Activated CD8-positive, alpha-beta T cell treated with anti-CD3 and anti-CD28 coated beads for 36 hours (primary cell): Measurements from ENCODE around the gene SH3GL1. TPM values are rescaled to one million over a fixed set of nuclear protein-coding genes. Genes with fewer than 3 reads are reported as not detected.

ENCODE experiments used
- ATAC-seq: fragments of 200-7000 bp; cut with Tn5 transposase; one replicate; pipeline ENCODE4 v1.10.0; 2021; ENCODE audit warnings: mild to moderate bottlenecking, moderate library complexity
- CTCF ChIA-PET: fragments of 350-600 bp; sonication (Branson Sonifier 250); formaldehyde crosslinking; loops from one replicate; lab custom pipeline; 2021; ENCODE audit warnings: antibody characterized with exemption; lab: Charles Lee
- POLR2A ChIA-PET: fragments of 350-600 bp; sonication (Branson Sonifier 250); formaldehyde crosslinking; loops from one replicate; lab custom pipeline; 2021; ENCODE audit warnings: antibody characterized with exemption; lab: Charles Lee
- DNase-seq: peaks from one replicate; pipeline ENCODE4 v3.0.0-alpha.2; 2020
- H3K27ac Mint-ChIP-seq: one replicate; pipeline ENCODE4 v1.8.0; 2021; ENCODE audit warnings: mild to moderate bottlenecking, mixed read lengths
- H3K27me3 Mint-ChIP-seq: one replicate; pipeline ENCODE4 v1.8.0; 2021; ENCODE audit warnings: mixed read lengths
- H3K36me3 Mint-ChIP-seq: one replicate; pipeline ENCODE4 v1.8.0; 2021; ENCODE audit warnings: low read depth, mixed read lengths
- H3K4me1 Mint-ChIP-seq: one replicate; pipeline ENCODE4 v1.8.0; 2021; ENCODE audit warnings: low read depth, mixed read lengths
- H3K4me3 Mint-ChIP-seq: one replicate; pipeline ENCODE4 v1.8.0; 2021; ENCODE audit warnings: mild to moderate bottlenecking, moderate library complexity, mixed read lengths
- H3K9me3 Mint-ChIP-seq: one replicate; pipeline ENCODE4 v1.8.0; 2021; ENCODE audit warnings: mixed read lengths
- intact Hi-C: fragments of 100-400 bp; cut with micrococcal nuclease; formaldehyde crosslinking; loops from one replicate; pipeline ENCODE4 v1.10.0; 2022
- total RNA-seq, 2 experiments: library from RNA; stranded (reverse); gene quantifications; one replicate each; pipeline ENCODE4 v1.2.3, GENCODE V29; 2021
- TF ChIP-seq, protein P1 (sequence below): fragments of 200-600 bp; IDR thresholded peaks from one replicate; pipeline ENCODE4 v1.8.0; 2022; ENCODE audit warnings: antibody characterized with exemption, mild to moderate bottlenecking

SH3GL1 gene
- total RNA-seq, 2 experiments from 2014 or later, result 53.1 to 59.2 TPM

DNA sequence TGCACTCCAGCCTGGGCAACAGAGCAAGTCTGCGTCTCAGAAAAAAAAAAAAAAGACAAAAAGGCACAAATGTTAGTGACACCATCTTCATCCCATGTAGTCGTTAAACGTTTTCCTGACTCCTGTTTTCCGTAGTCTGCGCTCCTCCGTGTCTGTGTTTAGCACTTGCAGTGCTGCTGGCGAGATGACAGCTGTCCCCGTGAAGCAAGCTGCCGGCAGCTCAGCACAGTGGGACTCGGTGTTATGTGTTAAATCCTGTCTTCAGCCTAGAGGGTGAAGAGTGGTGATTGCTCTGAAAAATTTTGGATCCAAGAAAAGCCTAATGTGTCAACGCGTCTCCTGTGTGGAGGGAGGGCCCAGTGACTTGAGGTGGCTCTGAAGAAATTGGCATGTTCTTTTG lies 38.9 kb upstream of the SH3GL1 start:
- Mint-ChIP-seq H3K4me1 (peaks cover 3% of the 10 kb centered on the region), H3K27me3 (no peaks in the 10 kb centered on the region), H3K4me3 (no peak overlapping the region), H3K27ac (no peak overlapping the region), H3K9me3 (no peaks in the 10 kb centered on the region), H3K36me3 (peaks cover 35% of the 10 kb centered on the region)
- POLR2A ChIA-PET, result no interaction called here
- TF ChIP-seq, protein P1, sequence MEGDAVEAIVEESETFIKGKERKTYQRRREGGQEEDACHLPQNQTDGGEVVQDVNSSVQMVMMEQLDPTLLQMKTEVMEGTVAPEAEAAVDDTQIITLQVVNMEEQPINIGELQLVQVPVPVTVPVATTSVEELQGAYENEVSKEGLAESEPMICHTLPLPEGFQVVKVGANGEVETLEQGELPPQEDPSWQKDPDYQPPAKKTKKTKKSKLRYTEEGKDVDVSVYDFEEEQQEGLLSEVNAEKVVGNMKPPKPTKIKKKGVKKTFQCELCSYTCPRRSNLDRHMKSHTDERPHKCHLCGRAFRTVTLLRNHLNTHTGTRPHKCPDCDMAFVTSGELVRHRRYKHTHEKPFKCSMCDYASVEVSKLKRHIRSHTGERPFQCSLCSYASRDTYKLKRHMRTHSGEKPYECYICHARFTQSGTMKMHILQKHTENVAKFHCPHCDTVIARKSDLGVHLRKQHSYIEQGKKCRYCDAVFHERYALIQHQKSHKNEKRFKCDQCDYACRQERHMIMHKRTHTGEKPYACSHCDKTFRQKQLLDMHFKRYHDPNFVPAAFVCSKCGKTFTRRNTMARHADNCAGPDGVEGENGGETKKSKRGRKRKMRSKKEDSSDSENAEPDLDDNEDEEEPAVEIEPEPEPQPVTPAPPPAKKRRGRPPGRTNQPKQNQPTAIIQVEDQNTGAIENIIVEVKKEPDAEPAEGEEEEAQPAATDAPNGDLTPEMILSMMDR, result no peak
- ATAC-seq (no peak), DNase-seq (no peak)
- intact Hi-C loops, result no loop called here
- CTCF ChIA-PET, result no interaction called here

DNA sequence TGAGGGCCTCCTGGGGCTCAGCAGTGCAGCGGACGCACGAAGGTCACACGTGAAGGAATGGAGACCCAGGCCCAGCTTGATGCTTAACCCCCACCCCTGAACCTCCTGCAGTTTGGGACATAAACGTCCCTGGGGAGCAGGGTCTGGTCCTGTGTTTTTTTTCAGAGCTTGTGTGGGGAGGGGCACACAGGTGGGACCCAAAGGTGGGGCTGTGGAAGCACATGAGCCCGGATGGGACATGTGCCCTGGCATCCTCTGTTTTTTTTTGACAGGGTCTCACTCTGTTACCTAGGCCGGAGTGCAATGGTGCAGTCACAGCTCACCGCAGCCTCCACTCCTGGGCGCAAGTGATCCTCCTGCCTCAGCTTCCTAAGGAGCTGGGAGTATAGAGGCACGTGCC lies 36.8 kb upstream of the SH3GL1 start:
- Mint-ChIP-seq H3K36me3 (peaks cover 48% of the 10 kb centered on the region), H3K4me3 (no peak overlapping the region), H3K27me3 (no peaks in the 10 kb centered on the region), H3K9me3 (no peaks in the 10 kb centered on the region), H3K4me1 (peaks cover 2% of the 10 kb centered on the region), H3K27ac (no peak overlapping the region)
- intact Hi-C loops, result no loop called here
- TF ChIP-seq, protein P1, result no peak
- CTCF ChIA-PET, result no interaction called here
- POLR2A ChIA-PET, result interaction anchor here (0.8 to 1.2 kb wide), 5 partner anchors 9 to 67 kb away, joined by 3 to 5 read pairs (median 3); no protein-coding TSS in a partner anchor
- DNase-seq (no peak), ATAC-seq (no peak)

DNA sequence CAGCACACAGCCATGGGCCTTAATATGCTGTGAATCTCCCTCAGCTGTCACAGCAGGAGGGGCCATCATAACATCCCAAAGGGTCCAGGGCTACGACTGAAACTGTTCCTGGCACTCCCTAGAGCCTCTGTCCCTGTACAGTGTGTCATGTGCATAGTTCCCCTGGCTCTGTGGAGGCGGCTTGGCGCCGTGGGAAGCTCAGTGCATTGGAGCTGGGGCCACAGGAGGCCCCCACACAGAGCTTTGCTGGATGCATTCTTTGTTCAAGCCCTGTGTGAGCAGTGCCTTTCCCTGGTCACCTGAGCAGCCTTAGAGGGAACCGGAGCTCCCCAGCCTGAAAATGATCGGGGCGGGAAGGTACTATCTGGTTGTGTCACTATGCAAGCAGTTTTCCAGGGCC lies 35.9 kb upstream of the SH3GL1 start:
- TF ChIP-seq, protein P1, result no peak
- intact Hi-C loops, result no loop called here
- H3K27ac Mint-ChIP-seq, result no peak overlapping the region
- ChIA-PET POLR2A (interaction anchor here (1.0 to 1.2 kb wide), 2 partner anchors 13 to 21 kb away, joined by 3 to 5 read pairs; no protein-coding TSS in a partner anchor), CTCF (no interaction called here)
- no peaks in the 10 kb centered on the region for H3K4me1 Mint-ChIP-seq
- H3K4me3 Mint-ChIP-seq, result no peak overlapping the region
- peaks cover 56% of the 10 kb centered on the region for H3K36me3 Mint-ChIP-seq
- no peak for DNase-seq
- H3K9me3 Mint-ChIP-seq, result no peaks in the 10 kb centered on the region
- no peak for ATAC-seq
- no peaks in the 10 kb centered on the region for H3K27me3 Mint-ChIP-seq

DNA sequence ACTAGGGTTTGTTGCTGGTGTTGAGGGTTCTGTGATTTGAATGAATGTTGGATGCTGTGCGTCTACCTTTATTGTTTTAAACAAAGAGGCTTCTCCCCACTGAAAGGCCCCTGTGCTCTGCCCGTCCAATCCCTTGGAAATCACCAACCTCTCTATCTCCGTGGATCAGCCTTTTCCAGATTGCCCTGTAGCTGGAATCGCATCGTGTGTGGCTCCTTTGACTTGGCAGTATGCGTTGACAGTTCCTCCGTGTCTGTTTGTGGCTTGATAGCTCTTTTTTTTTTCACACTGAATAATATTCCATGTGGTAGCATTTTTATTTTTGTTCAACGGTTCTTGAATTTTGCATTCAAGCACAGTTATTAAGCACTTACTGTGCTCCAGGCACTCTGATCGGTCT lies 34.0 kb upstream of the SH3GL1 start:
- CTCF ChIA-PET, result no interaction called here
- DNase-seq, result no peak
- POLR2A ChIA-PET, result interaction anchor here (1.0 to 1.1 kb wide), 2 partner anchors 13 to 28 kb away, joined by 3 to 4 read pairs; no protein-coding TSS in a partner anchor
- no peaks in the 10 kb centered on the region for H3K4me1 Mint-ChIP-seq
- intact Hi-C loops, result no loop called here
- no peak for ATAC-seq
- peaks cover 61% of the 10 kb centered on the region for H3K36me3 Mint-ChIP-seq
- H3K4me3 Mint-ChIP-seq, result no peak overlapping the region
- H3K9me3 Mint-ChIP-seq, result no peaks in the 10 kb centered on the region
- H3K27me3 Mint-ChIP-seq, result no peaks in the 10 kb centered on the region
- H3K27ac Mint-ChIP-seq, result no peak overlapping the region
- TF ChIP-seq, protein P1, result no peak

DNA sequence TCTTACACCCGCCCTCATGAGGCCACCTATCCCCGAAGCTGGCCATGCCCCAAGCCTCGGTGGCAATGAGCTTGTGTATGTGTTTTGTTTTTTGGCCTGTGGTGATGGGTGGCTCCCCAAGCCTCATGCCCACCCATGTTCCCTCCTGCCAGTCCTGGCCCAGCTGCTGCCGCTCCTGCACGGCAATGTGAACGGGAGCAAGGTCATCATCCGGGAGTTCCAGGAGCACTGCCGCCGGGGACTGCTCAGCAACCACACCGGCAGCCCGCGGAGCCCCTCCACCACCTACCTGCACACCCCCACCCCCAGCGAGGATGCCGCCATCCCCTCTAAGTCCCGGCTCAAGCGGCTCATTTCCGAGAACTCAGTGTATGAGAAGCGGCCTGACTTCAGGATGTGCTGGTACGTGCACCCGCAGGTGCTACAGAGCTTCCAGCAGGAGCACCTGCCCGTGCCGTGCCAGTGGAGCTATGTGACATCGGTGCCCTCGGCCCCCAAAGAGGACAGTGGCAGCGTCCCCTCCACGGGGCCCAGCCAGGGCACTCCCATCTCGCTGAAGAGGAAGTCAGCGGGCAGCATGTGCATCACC lies 32.7 kb upstream of the SH3GL1 start:
- DNase-seq (no peak), ATAC-seq (no peak)
- no peaks in the 10 kb centered on the region for H3K27me3 Mint-ChIP-seq
- ChIA-PET CTCF (no interaction called here), POLR2A (no interaction called here)
- H3K27ac Mint-ChIP-seq, result no peak overlapping the region
- no peaks in the 10 kb centered on the region for H3K4me1 Mint-ChIP-seq
- TF ChIP-seq, protein P1, result no peak
- intact Hi-C loops, result no loop called here
- H3K4me3 Mint-ChIP-seq, result no peak overlapping the region
- H3K9me3 Mint-ChIP-seq, result no peaks in the 10 kb centered on the region
- peaks cover 63% of the 10 kb centered on the region for H3K36me3 Mint-ChIP-seq
